GM19043 (cell line): ENCODE data around the gene CLIC4.
"Not testable (repeated sequence)": the region's sequence is repeated elsewhere in the genome, so short reads cannot be mapped to it uniquely, and the experiment has no call there.

Experiments
- ATAC-seq: cut with Tn5 transposase; IDR thresholded peaks from one replicate; pipeline ENCODE4 v1.9.1; 2021; ENCODE audit warnings: low read depth; ENCODE audit not compliant: unreplicated experiment

CLIC4 gene

GRCh38 chr1:24803220-24803619, 58.0 kb downstream of the CLIC4 start:
- no peak for ATAC-seq

GRCh38 chr1:24803987-24804530, 58.8 kb downstream of the CLIC4 start:
- no peak for ATAC-seq

- ATAC-seq = no peak
Observed at GRCh38 chr1:24805534-24806301, 60.5 kb downstream of the CLIC4 start.

- no peak for ATAC-seq
Observed at GRCh38 chr1:24806588-24806987, 61.3 kb downstream of the CLIC4 start.

GRCh38 chr1:24811494-24811893, 66.2 kb downstream of the CLIC4 start:
- not testable (repeated sequence) for ATAC-seq

- ATAC-seq = not testable (repeated sequence)
Observed at GRCh38 chr1:24820221-24820620, 75.0 kb downstream of the CLIC4 start.

GRCh38 chr1:24822887-24823286, 77.6 kb downstream of the CLIC4 start:
- no peak for ATAC-seq

GRCh38 chr1:24823486-24823885, 78.2 kb downstream of the CLIC4 start:
- ATAC-seq = not testable (repeated sequence)

- no peak for ATAC-seq
Observed at GRCh38 chr1:24825174-24825573, 79.9 kb downstream of the CLIC4 start.

- no peak for ATAC-seq
Observed at GRCh38 chr1:24826510-24826909, 81.3 kb downstream of the CLIC4 start.

GRCh38 chr1:24827379-24828135, 82.3 kb downstream of the CLIC4 start:
- no peak for ATAC-seq

GRCh38 chr1:24828183-24828886, 83.1 kb downstream of the CLIC4 start:
- no peak for ATAC-seq

- ATAC-seq = no peak
Observed at GRCh38 chr1:24828887-24829192, 83.6 kb downstream of the CLIC4 start.

GRCh38 chr1:24830680-24831272, 85.5 kb downstream of the CLIC4 start:
- ATAC-seq = no peak

GRCh38 chr1:24841593-24841992, 96.3 kb downstream of the CLIC4 start:
- ATAC-seq = no peak

- ATAC-seq = no peak
Observed at GRCh38 chr1:24846671-24847070, 101.4 kb downstream of the CLIC4 start.

GRCh38 chr1:24847995-24848881, 103.0 kb downstream of the CLIC4 start:
- ATAC-seq = peak; percentile 89

- no peak for ATAC-seq
Observed at GRCh38 chr1:24849672-24850295, 104.5 kb downstream of the CLIC4 start.

GRCh38 chr1:24850328-24850920, 105.2 kb downstream of the CLIC4 start:
- ATAC-seq = no peak
